GM19452 (cell line): ENCODE data around the gene GSDME.
A peak's percentile ranks its signal among the peaks of the same experiment; 100 is the strongest.

Experiments
- ATAC-seq: cut with Tn5 transposase; IDR thresholded peaks from one replicate; pipeline ENCODE4 v1.9.1; 2021; ENCODE audit not compliant: unreplicated experiment

Gene GSDME

DNA sequence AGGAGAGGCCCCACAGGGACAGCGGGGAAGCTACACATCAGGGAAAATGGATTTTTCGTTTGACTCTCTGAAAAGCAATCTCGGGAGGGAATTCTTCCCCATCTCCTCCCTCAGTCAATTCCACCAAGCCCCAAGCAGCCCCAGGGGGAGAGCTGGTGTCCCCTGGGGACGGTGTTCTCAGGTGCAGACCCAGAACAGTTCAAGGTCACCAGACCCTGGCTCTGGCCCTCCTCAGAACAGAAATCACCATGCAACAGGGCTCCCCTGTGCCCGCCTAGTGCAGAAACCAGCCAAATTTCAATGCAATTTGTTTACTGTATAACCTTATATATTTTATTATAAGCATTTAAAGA, 34.1 kb downstream of the GSDME start:
- ATAC-seq, result no peak

DNA sequence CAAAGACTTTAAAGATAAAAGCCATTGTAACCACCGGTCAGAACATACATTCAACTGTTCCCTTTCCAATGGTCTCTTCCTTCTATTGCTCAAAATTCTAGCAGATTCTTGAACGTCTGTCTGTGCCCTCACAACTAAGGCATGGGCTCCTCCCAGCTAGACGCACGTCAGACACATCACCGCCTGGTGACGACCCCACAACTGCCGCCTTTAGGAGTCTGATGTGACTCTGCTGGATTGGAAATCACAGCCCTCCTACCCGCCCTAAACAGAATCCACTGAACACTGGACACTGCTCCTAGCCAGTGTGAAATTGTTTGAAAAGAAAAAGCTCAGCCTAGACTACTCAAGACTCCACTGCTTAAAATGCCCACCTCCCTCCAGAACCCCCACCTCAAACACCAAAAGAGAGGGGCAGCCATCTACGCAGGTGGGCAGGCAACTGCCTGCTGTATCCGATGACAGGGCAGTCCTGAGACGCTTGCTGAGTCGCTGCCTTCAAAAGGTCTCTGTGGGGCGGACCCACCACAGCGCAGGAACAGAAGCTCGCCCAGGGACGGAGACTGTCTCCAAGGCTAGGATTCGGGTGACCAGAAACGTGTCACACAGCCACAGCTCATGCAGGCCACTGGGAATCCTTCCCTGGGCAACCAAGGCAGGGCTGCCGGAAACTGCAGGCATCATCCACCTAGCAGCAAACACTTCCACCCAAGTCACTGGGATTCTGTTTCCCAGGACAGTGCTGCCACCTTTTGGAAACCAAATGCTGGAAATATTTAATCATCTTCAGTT, 34.7 kb downstream of the GSDME start:
- no peak for ATAC-seq

DNA sequence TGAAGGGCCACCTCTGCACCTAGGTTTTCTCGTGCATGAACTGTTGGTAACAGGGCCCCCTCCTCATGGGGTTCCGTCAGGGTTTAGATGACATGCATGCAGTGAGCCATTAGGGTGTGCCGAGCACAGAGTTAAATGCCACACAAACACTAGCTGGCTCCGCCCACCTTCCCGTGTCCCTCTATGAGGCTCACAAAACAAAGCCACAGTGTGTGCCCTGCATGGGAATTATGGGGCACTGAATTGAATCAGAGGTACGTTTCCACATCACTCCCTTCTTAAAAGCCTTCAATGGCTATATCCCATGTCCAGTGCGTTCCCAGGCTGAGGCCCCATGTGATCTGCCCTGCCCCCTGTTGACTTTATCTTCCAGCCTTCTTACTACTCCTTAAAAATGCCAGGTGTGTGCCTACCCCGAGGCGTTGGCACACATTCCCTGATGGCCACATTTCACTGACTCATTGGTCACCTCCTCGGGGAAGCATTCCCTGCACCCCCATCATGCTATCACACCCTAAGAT, 35.7 kb downstream of the GSDME start:
- ATAC-seq, result no peak

DNA sequence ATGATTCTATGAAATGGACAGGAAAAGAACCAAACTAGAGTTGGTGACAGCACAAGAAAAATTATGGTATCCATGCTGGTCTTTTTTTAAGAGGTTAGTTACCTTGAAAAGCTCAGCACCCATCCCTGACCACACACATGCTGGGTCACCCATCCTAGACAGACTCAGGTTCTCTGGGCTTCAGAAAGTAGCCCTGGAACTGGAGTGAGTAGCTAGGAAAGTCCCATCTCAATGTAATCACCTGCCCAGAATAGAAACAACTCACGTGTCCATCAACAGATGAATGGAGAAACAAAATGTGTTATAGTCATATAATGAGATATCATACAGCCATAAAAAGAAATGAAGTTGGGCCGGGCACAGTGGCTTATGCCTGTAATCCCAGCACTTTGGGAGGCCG, 37.0 kb downstream of the GSDME start:
- no peak for ATAC-seq

DNA sequence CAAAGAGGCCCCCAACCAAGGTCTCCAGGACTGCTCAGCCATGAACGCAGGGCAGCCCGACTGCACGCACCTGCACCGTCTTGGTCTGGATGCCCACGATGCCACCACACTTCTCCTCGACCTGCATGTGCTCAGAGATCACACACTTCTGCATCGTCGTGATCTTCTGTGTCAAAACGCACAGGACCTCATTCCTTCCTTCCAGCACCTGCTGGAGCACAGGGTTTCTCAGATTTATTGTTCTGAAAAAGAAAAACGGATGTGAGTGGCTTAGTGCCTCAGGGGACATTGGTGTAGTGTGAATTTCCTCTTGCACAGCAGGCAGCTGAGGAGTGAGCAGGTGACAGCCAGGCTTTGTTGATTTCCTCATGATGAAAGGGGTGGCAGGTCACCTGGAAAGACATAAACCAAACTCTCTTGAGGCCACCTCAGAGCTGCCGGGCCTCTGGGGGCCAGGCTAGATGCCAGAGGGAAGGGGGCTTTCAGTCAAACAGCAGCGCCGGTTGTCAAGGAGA, 38.2 kb downstream of the GSDME start:
- ATAC-seq, result peak; percentile 70

DNA sequence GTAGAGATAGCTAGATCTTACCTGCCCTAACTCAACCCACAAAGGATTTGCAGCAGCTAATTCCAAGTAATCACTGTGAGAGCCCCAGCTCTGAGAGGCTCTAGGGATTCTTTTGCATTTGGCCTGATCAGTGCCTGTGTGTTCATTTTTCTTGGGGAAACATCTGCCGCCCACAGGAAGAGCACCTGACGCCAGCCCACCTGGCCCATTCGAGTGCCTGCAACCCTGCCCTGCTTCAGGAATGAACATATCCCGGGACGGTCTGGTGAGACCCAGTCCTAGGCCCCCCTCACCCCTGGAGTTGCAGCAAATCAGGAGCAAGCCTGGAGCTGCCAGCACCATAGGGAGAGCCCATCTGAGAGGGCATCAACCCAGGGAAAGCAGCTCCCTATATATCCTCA, 38.8 kb downstream of the GSDME start:
- ATAC-seq, result no peak

DNA sequence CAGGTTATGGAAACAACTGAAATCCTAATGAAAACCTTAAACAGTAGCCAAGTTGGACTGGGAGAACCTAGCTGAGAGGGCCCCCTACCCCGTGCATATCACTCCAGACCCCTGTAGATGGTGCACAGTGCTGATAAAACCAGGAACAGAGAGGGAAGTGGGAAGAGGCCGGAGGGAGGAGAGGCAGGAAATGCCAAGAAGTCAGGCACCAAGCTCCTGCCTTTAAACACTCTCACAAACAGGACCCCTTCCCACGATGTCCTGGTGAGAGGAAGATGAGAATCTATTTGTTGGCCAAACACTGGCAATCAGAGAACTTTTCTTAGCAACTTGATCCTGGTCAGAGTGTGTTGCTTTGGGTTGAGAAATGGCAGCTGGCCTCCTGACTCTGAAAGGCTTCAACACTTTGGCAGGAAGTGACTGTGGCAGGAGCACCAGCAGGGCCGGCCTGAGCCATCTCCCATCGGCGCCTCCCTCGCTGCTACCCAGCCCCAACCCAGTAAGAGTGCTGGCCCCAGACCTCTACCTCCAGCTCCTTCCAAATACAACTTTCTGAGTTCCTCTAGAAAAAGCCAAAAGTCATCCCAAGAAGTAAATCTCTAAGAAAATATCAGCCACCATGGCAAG, 39.5 kb downstream of the GSDME start:
- no peak for ATAC-seq

DNA sequence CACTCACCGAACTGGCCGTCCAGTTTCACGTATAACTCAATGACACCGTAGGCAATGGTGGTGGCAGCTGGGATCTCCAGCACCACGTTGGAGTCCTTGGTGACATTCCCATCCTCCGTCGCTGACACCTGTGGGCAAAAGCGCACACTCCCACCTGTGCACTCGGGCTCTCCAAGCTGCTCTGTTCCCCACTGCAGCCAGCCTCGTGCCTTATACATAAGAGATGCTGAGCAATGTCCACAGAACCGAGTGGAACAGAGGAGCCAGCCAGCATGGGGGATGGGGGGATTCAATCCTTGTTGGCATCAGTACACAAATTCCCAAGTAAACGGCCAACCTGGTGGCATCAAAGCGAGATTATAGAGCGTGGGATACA, 40.0 kb downstream of the GSDME start:
- no peak for ATAC-seq

DNA sequence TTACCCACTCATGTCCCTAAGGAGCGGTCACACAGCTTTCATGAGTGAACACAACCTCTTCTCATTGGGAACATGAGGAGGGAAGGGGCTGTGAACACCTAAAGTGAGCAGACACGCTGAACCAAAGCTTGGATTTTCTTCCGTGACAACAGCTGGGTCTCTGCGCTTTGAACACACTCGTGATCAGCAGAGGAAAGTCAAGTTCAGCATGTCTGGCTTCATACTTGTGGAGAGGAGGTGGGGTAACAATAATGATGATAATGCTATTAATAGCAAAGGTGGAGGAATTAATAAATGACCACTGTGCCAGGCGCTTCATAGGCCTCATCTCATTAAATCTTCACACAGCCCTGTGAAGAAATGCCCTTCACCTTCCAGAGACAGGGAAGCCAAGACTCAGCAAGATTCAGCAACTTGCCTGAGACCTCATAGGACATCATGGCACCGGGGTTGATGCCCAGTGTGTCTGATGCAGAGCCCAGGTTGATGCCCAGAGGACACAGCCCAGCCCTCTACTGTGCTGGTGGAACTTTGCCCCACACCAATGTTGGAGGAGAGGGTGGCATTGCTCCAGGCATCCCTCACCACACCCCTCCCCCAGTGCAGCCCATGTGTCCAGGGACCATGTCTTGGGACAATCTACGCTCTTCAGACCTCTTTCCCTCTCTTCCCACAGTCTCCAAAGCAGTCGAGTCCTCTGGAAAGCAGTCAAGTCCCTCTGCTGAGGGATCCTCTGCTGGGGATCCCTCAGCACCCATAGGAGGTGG, 40.6 kb downstream of the GSDME start:
- no peak for ATAC-seq

DNA sequence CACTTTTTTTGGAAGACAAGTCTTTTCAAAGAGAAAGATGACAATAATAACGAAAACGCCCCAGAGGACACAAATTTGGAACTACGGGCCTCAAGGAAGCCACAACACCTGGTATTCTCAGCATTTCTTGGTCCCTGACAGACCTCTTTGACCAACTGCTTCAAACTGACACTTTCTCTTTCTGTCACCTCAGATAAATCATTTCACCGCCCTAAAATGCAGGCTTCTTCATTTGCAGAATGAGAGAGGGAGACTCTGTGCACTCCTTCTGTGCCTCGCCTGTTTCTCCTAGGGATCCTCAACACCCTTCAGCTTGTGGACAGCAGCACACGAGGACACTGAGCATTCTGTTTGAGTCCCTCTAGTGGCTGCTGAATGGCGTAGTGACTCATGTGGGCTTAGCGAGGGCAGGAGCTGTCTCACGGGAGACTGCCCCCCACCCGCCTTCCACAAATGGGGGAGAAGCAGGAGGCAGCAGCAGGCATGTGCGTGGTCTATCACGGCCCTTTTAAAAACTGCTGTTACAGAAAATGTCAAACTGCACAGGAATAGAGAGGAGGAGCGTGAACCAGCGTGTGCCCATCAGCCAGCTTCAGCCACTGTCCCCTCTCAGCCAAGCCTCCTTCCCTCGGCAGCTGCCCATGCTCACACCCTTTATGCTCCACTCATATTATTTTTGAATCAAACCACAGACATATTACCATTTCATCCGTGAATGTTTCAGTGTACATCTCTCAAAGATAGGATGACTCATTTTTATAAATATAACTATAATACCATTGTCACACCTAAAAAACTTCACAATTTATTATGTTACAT, 41.4 kb downstream of the GSDME start:
- ATAC-seq, result peak; percentile 43

DNA sequence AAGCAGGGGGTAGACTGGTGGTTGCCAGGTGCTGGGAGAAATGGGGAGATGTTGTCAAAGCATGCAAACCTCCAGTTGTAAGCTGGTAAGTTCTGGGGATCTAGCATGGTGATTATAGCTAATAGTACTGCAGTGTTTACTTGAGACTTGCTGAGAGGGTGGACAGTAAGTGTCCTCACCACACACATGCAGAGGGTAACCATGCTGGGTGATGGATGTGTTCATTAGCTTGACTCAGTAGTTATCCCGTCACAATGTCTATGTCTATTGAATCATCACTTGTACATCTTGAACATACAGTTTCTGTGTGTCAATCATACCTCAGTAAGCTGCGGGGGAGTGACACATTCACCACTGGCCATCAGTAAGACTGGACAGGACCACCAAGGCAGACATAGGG, 42.1 kb downstream of the GSDME start:
- ATAC-seq, result peak; percentile 2

DNA sequence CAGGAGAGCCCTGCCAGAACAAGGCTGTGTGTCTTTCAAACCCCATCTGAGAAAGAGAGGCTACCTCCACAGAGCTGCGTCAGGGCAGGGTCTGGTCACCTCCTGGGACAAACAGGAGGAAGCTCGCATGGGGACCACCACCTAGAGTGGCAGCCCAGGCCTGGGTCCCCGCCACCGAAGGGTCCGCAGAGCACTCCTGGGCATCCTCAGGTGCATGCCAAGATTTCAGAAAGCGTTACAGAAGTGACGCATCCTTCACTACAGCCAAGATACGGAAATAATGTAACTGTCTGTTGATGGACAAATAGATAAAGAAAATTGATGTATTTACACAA, 42.6 kb downstream of the GSDME start:
- ATAC-seq, result no peak

DNA sequence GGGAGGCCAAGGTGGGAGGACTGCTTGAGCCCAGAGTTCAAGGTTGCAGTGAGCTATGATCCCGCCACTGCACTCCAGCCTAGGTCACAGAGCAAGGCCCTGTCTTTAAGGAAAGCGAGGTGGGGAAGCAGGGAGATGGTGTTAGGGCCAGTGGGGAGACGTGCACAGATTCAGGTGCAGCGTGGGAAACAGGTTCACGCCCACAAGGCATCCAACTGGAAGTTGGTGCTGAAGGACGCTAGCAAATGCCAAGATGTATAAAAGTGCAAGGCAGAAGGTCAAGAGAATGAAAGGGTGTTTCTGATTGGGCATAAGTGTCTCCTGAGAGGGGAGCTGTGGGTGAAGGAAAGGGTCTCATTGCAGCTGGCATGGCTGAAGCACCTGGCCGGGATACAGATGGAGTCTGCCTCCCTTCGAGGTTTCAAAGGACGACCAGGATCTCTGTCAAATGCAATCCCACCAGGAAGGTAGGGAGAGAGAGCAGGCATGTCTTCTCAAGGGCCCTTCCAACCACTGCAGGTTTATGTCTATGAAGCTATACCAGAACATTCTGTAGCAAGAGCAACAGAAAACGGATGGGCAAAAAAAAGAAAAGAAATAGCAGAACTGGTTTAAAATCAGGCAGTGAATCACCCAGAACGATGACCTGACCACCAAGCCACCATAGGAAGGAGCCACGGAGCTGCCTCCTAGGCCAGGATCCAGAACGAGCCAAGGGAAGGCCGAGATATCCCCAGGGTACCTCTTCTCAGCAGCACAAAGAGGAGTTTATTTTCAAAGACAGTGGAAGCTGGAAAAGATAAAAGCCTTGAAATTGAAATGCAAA, 43.2 kb downstream of the GSDME start:
- ATAC-seq, result no peak

DNA sequence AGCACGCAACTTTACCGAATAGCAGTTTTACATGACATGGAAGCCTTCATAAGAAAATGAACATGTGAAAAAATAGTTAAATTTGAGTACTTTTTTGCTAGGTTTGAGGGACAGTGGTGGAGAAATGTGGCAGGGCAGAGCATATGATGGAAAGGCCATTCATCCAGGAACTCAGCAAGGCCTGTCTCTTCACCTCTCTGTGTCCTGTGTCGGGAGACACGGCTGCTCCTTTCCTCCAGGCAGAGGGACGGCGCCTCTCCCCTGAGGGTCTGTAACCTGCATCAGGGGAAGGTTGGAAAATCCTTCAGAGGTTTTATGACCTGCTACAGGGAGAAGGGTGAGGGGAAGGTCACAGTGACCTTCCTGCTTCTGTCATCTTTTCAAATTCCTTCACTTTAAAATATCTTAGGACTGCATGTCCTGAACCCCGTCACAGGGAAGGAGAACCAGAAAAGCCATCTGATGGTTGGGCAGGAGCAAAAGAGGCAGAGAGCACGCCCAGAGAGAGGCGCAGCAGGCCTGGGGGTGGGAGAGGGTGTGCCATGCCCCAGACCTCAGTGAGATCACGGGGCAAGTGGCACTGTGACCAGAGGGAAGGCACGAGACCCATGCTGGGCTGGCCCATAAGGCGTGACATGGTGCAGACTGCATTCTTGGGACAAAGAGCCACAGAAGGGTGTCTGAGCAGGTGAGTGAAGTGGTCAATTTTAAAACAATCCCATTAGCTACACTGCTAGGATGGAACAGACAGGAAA, 44.0 kb downstream of the GSDME start:
- ATAC-seq, result no peak

DNA sequence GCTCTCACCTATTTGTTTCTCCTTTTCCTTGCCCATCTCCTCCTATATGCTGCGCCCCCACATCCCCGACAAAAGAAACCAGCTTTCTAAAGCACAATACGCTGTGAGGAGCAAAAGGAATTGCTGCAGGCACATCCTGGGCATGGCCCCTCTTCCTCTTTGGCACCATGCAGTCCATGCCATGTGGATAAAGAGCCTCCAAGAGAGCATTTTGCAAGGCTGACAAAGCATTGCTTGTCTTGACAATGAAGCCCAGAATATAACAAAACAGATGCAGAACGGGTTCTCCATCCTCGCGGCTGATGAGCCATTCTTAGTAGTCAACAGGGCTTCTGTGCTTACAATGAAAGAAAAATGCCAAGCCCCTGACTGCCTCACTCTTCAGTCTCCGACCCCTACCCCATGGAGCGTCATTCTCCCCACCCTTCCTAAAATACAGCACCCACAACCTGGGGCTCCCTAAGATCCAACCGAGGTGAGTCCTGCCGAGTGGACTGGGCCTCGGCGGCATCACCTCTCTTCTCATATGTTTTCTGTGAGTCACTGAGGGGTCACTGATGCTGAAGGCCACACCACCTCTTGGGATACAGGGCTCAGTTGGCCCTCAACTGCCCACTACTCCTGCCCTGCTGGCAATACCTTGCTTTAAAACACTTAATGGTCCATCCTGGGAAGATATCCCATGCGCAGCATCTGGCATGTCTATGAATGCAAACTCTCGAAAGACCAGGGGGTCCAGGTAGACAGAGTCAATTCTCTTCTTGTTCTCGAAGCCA, 47.5 kb downstream of the GSDME start:
- no peak for ATAC-seq

DNA sequence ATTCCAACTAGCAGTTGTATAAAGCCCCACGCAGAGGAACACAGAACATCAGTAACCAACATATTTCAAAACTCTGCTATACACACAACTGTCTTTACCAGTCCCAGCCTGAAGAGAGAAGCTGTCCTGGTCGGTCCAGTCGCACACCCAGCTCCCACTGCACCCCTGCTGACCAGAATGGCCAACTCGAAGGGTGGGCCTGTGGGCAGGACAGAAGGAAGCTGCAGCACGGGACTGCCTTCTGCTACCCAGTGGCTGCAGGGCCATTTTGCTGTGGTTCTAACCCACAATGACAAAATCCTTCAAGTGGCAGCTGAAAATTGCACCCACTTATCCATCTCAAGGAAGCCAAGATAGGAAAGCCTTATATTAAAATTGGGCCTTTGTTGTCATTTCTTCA, 48.2 kb downstream of the GSDME start:
- ATAC-seq, result no peak

DNA sequence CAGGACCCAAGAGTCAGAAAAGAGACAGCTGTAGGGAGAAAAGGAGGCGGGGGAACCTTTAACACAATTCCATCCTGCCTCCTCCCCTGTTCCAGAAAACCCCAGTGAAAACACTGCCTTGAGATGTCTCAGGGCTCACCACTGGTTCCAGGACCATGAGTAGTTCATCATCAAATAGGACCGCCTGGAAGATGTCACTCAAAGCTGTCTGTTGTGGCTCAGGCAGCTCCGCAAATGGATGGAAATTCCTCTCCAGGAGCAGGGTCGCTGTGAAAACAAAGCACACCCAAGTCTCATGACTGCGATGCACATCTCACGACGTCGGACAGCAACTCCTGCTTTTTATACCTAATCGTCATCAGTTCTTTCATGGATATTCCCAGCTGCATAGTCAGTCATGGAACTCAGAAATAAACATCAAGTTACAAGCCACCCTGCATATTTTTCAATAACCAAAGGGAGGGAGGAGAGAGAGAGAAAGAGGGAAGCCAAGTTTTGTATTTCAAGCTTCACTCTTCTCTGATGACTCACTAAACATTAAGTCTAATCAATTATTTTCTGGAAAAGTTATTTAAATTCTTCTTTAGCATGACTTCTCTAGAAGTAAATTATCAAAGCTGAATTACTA, 49.2 kb downstream of the GSDME start:
- ATAC-seq, result no peak
